Liver (tissue), 4 donors: ENCODE results near the gene SEPTIN5. TPM values are rescaled to one million over a fixed set of nuclear protein-coding genes. Genes with fewer than 3 reads are reported as not detected.

Experiments
- polyA plus RNA-seq, 2 donors: library from polyadenylated mRNA; stranded (reverse) in 1 of 2; unstranded in 1 of 2; fragments of 200-250 nt in 1 of 2; fragments of >200 nt in 1 of 2; fragmentation: Nextera tagmentation in 1 of 2; extraction: Ambion mirVana in 1 of 2; gene quantifications; one replicate each; pipeline versions ENCODE4 v1.2.1 to v1.2.3, GENCODE V29; 2013 to 2015
- total RNA-seq, 2 donors: library from RNA; depleted of rRNA; stranded (reverse); fragments of >200 nt; gene quantifications; one replicate each; pipeline ENCODE4 v1.2.3, GENCODE V29; 2014
- donor health status: healthy.
- donor health status: healthy.
- donor health status: healthy.

SEPTIN5 gene
- total and polyA plus RNA-seq, 4 donors: 0.26 to 3.5 (median 2.8) TPM

Other genes starting within 250 kb of the SEPTIN5 start
- gene UFD1, start 235.3 kb upstream of the SEPTIN5 start, total RNA-seq: 10 to 100 TPM; 28.2 to 46.2 TPM
- gene UFD1, start 235.3 kb upstream of the SEPTIN5 start, polyA plus RNA-seq: 10 to 100 TPM; 63.0 to 64.2 TPM
- gene CDC45, start 234.6 kb upstream of the SEPTIN5 start, total RNA-seq: 10 to 100 TPM in 1 of 2 donors, under 1 TPM in 1; 0.33 to 15.5 TPM
- gene CDC45, start 234.6 kb upstream of the SEPTIN5 start, polyA plus RNA-seq: 1 to 10 TPM in 1 of 2 donors, under 1 TPM in 1; 0.43 to 1.4 TPM
- 10 to 100 TPM; 23.0 to 31.5 TPM for gene CLDN5, start 190.1 kb upstream of the SEPTIN5 start, total RNA-seq
- 10 to 100 TPM; 15.6 to 21.9 TPM for gene CLDN5, start 190.1 kb upstream of the SEPTIN5 start, polyA plus RNA-seq
- 1 to 10 TPM in 1 of 2 donors, not detected in 1; 5.7 TPM for gene GP1BB, start 9.0 kb downstream of the SEPTIN5 start, total RNA-seq
- under 1 TPM; 0.38 to 0.51 TPM for gene GP1BB, start 9.0 kb downstream of the SEPTIN5 start, polyA plus RNA-seq
- under 1 TPM in 1 of 2 donors, not detected in 1; 0.17 TPM for gene TBX1, start 46.3 kb downstream of the SEPTIN5 start, total RNA-seq
- under 1 TPM in 1 of 2 donors, not detected in 1; 0.18 TPM for gene TBX1, start 46.3 kb downstream of the SEPTIN5 start, polyA plus RNA-seq
- gene GNB1L, start 140.4 kb downstream of the SEPTIN5 start, total RNA-seq: 1 to 10 TPM; 1.5 to 1.9 TPM
- gene GNB1L, start 140.4 kb downstream of the SEPTIN5 start, polyA plus RNA-seq: 1 to 10 TPM; 2.0 to 3.6 TPM
- 1 to 10 TPM; 6.7 to 8.0 TPM for gene RTL10, start 140.4 kb downstream of the SEPTIN5 start, total RNA-seq
- 1 to 10 TPM; 4.2 to 8.3 TPM for gene RTL10, start 140.4 kb downstream of the SEPTIN5 start, polyA plus RNA-seq
- 100 to 1,000 TPM in 1 of 2 donors, 10 to 100 TPM in 1; 75.3 to 136 TPM for gene COMT, start 227.3 kb downstream of the SEPTIN5 start, total RNA-seq
- 100 to 1,000 TPM; 156 to 430 TPM for gene COMT, start 227.3 kb downstream of the SEPTIN5 start, polyA plus RNA-seq
- gene TXNRD2, start 227.3 kb downstream of the SEPTIN5 start, total RNA-seq: 10 to 100 TPM; 22.2 to 30.2 TPM
- 10 to 100 TPM; 37.0 to 41.3 TPM for gene TXNRD2, start 227.3 kb downstream of the SEPTIN5 start, polyA plus RNA-seq